CD14-positive monocyte (primary cell): ENCODE measurements around the gene SENP3. TPM values are rescaled to one million over a fixed set of nuclear protein-coding genes. Genes with fewer than 3 reads are reported as not detected.

Source experiments
- DNase-seq, 3 donors: peaks; one replicate each; pipeline ENCODE4 v3.0.0-alpha.2; 2011 to 2022
- H2AFZ ChIP-seq: 2 replicates; pipeline ENCODE4 v1.6.0; 2012; ENCODE audit warnings: mild to moderate bottlenecking, low read depth, low read length, inconsistent platforms; ENCODE audit not compliant: insufficient read depth, poor library complexity, severe bottlenecking
- H3K27ac ChIP-seq, 2 donors: 1 replicate in 1 of 2; 2 replicates in 1 of 2; pipeline ENCODE4 v1.5.1; 2012 to 2013; ENCODE audit warnings: low read length in 2 of 2, control low read depth in 1 of 2, inconsistent platforms in 1 of 2, low read depth in 1 of 2, mild to moderate bottlenecking in 1 of 2
- H3K27me3 ChIP-seq, 2 donors: one replicate each; pipeline versions ENCODE4 v1.6.0 to v1.6.1; 2011 to 2013; ENCODE audit warnings: low read length in 2 of 2; ENCODE audit not compliant: control insufficient read depth in 2 of 2, insufficient read depth in 2 of 2
- H3K36me3 ChIP-seq, 2 donors: replicated peaks in 1 of 2; 1 replicate in 1 of 2; 2 replicates in 1 of 2; pipeline versions ENCODE4 v1.5.1 to v1.6.1; 2012 to 2013; ENCODE audit warnings: low read length in 2 of 2, control low read depth in 1 of 2, inconsistent platforms in 1 of 2, mild to moderate bottlenecking in 1 of 2; ENCODE audit not compliant: insufficient read depth in 2 of 2, control insufficient read depth in 1 of 2
- H3K4me1 ChIP-seq, 2 donors: 1 replicate in 1 of 2; 2 replicates in 1 of 2; pipeline versions ENCODE4 v1.5.1 to v1.6.1; 2012 to 2013; ENCODE audit warnings: low read length in 2 of 2, control low read depth in 1 of 2, inconsistent platforms in 1 of 2, mild to moderate bottlenecking in 1 of 2, moderate library complexity in 1 of 2; ENCODE audit not compliant: insufficient read depth in 2 of 2, control insufficient read depth in 1 of 2
- H3K4me2 ChIP-seq: replicated peaks from 2 replicates; pipeline ENCODE3; 2012; ENCODE audit warnings: low read length, moderate library complexity, mild to moderate bottlenecking; ENCODE audit not compliant: poor library complexity, severe bottlenecking; ENCODE audit errors: extremely low read depth
- H3K4me3 ChIP-seq, 3 experiments: fragments of 200-600 bp in 1 of 3; sonication (generic) in 1 of 3; replicated peaks in 1 of 3; 1 replicate in 2 of 3; 2 replicates in 1 of 3; pipeline ENCODE4 v1.5.1; 2011 to 2013; ENCODE audit warnings: low read length in 3 of 3, mild to moderate bottlenecking in 3 of 3, control low read depth in 2 of 3, low read depth in 2 of 3, inconsistent platforms in 1 of 3, moderate library complexity in 1 of 3
- H3K79me2 ChIP-seq: 2 replicates; pipeline ENCODE4 v1.6.0; 2012; ENCODE audit warnings: mild to moderate bottlenecking, control low read depth, inconsistent platforms, low read length, moderate library complexity; ENCODE audit not compliant: insufficient read depth
- H3K9ac ChIP-seq: 2 replicates; pipeline ENCODE4 v1.6.0; 2017; ENCODE audit warnings: low read length, mild to moderate bottlenecking; ENCODE audit not compliant: insufficient read depth, poor library complexity, severe bottlenecking
- H3K9me3 ChIP-seq, 2 donors: replicated peaks in 1 of 2; 1 replicate in 1 of 2; 2 replicates in 1 of 2; pipeline versions ENCODE4 v1.5.1 to v1.6.1; 2012 to 2013; ENCODE audit warnings: low read length in 2 of 2, control low read depth in 1 of 2; ENCODE audit not compliant: control insufficient read depth in 1 of 2, insufficient read depth in 1 of 2
- H4K20me1 ChIP-seq: 2 replicates; pipeline ENCODE4 v1.6.0; 2012; ENCODE audit warnings: mild to moderate bottlenecking, low read length, control low read depth, moderate library complexity; ENCODE audit not compliant: insufficient read depth
- H3K27ac Mint-ChIP-seq, 7 donors: one replicate each; pipeline ENCODE4 v1.8.0; 2020; ENCODE audit warnings: mild to moderate bottlenecking in 7 of 7, mixed read lengths in 7 of 7, moderate library complexity in 6 of 7, inconsistent platforms in 2 of 7
- H3K27me3 Mint-ChIP-seq, 3 donors: one replicate each; pipeline ENCODE4 v1.8.0; 2021 to 2022; ENCODE audit warnings: low read depth in 3 of 3, mild to moderate bottlenecking in 3 of 3, mixed read lengths in 3 of 3, moderate library complexity in 3 of 3, inconsistent platforms in 1 of 3
- H3K36me3 Mint-ChIP-seq, 2 donors: one replicate each; pipeline ENCODE4 v1.8.0; 2020; ENCODE audit warnings: mixed read lengths in 2 of 2, inconsistent platforms in 1 of 2, mild to moderate bottlenecking in 1 of 2
- H3K4me1 Mint-ChIP-seq: one replicate; pipeline ENCODE4 v1.8.0; 2020; ENCODE audit warnings: mild to moderate bottlenecking, mixed read lengths
- H3K4me3 Mint-ChIP-seq, 2 donors: one replicate each; pipeline ENCODE4 v1.8.0; 2020; ENCODE audit warnings: mild to moderate bottlenecking in 2 of 2, mixed read lengths in 2 of 2, moderate library complexity in 1 of 2
- H3K9me3 Mint-ChIP-seq, 7 donors: one replicate each; pipeline ENCODE4 v1.8.0; 2020 to 2022; ENCODE audit warnings: mixed read lengths in 7 of 7, mild to moderate bottlenecking in 6 of 7, moderate library complexity in 6 of 7, inconsistent platforms in 2 of 7
- CTCF ChIP-seq: fragments of 200-600 bp; IDR thresholded peaks from one replicate; pipeline ENCODE4 v1.8.0; 2022; ENCODE audit warnings: antibody characterized with exemption, mild to moderate bottlenecking
- WGBS: methylation state at CpG from one replicate; pipeline ENCODE4 v1.1.5; 2013; ENCODE audit warnings: missing lambda C conversion rate; ENCODE audit not compliant: insufficient coverage; 5-methylcytosine and 5-hydroxymethylcytosine counted together
- intact Hi-C, 2 donors: fragments of 100-400 bp; cut with micrococcal nuclease; formaldehyde crosslinking; loops; one replicate each; pipeline versions ENCODE4 v1.15.0 to v1.15.1; 2023
- polyA plus RNA-seq, 3 donors: library from polyadenylated mRNA; depleted of rRNA in 1 of 3; unstranded in 2 of 3; stranded (reverse) in 1 of 3; fragments of 300-500 nt in 2 of 3; fragments of >200 nt in 1 of 3; fragmentation: Illumina TruSeq in 2 of 3; gene quantifications; 1 replicate in 2 of 3; 2 replicates in 1 of 3; pipeline ENCODE4 v1.2.3, GENCODE V29; 2012 to 2021

The SENP3 gene
- polyA plus RNA-seq, 3 donors, result 2.9 to 140 (median 5.6) TPM

GRCh38 chr17:7591596-7591995 is 29.9 kb downstream of the SENP3 start:
- H3K27ac Mint-ChIP-seq, result peak overlapping the region in 3 of 7 donors; percentile 23 to 62 (median 42)

DNA sequence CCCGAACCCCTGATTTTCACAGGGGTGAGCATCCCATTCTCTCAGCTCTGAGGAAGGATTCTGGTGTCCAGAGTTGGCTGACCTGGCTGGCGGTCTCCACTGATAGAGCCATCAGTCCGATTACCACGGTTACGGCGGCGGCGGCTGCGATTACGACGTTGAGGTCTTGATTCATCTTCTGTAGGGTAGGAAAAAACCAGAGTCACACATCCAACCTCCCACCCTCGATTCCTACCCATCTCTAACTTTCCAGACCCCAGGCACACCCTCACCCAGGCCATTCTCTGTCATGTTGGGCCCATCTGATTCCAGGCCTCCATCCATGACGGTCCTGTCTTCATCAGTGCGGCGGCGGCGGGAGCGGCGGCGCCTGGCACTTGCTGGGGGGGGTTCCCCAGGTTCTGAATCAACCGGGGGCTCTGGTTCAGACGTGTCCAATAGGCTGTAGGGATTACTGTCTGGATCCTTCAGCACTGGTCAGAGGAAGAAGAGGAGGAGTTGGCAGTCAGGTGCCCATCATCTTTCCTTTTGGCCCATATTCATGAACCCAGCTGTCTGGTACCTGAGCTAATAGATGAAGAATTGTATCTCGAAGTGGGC is 30.8 kb downstream of the SENP3 start:
- H3K4me1 Mint-ChIP-seq, result peaks cover 11% of the 10 kb centered on the region
- Histone ChIP-seq H3K4me3 (no peak overlapping the region), H3K9me3 (no peaks in the 10 kb centered on the region), H4K20me1 (peaks cover 17% of the 10 kb centered on the region), H3K79me2 (peaks cover 12% of the 10 kb centered on the region), H3K27ac (peak overlapping the region in 1 of 2 donors; percentile 26), H3K36me3 (peaks cover 79 to 82% of the 10 kb centered on the region in 2 donors), H3K27me3 (no peaks in the 10 kb centered on the region), H3K9ac (no peak overlapping the region), H2AFZ (no peak overlapping the region), H3K4me2 (no peak overlapping the region), H3K4me1 (peaks cover 21 to 23% of the 10 kb centered on the region in 2 donors)
- no peak for TF ChIP-seq CTCF
- H3K4me3 Mint-ChIP-seq, result no peak overlapping the region
- no peaks in the 10 kb centered on the region for H3K9me3 Mint-ChIP-seq
- WGBS, result 97% methylated on average over 4 of the region's 23 CpGs
- intact Hi-C loops, result no loop called here
- no peak for DNase-seq
- peaks cover 70 to 84% of the 10 kb centered on the region in 2 donors for H3K36me3 Mint-ChIP-seq
- peak overlapping the region in 1 of 7 donors; percentile 16 for H3K27ac Mint-ChIP-seq
- H3K27me3 Mint-ChIP-seq, result no peaks in the 10 kb centered on the region

More at GRCh38 chr17:7591596-7591995, 29.9 kb downstream of the SENP3 start:
- no peak overlapping the region for H3K27ac ChIP-seq
- peaks cover 30 to 32% of the 10 kb centered on the region in 2 donors for H3K4me1 ChIP-seq
- H3K9ac ChIP-seq, result no peak overlapping the region
- H3K36me3 Mint-ChIP-seq, result peaks cover 71 to 84% of the 10 kb centered on the region in 2 donors
- intact Hi-C loops, result no loop called here
- no peak overlapping the region for H2AFZ ChIP-seq
- peaks cover 17% of the 10 kb centered on the region for H3K79me2 ChIP-seq
- H3K27me3 ChIP-seq, result no peaks in the 10 kb centered on the region
- no CpG with 5 or more reads among the region's 5 CpGs for WGBS
- H3K4me3 ChIP-seq, result no peak overlapping the region
- no peaks in the 10 kb centered on the region for H3K9me3 Mint-ChIP-seq
- H3K36me3 ChIP-seq, result peaks cover 79 to 82% of the 10 kb centered on the region in 2 donors
- TF ChIP-seq CTCF, result no peak
- no peaks in the 10 kb centered on the region for H3K27me3 Mint-ChIP-seq
- peaks cover 19% of the 10 kb centered on the region for H3K4me1 Mint-ChIP-seq
- H3K9me3 ChIP-seq, result no peaks in the 10 kb centered on the region
- H4K20me1 ChIP-seq, result peaks cover 17% of the 10 kb centered on the region
- DNase-seq, result no peak
- H3K4me2 ChIP-seq, result no peak overlapping the region
- H3K4me3 Mint-ChIP-seq, result no peak overlapping the region
